ENCODE measurements around the gene DCAF10.

The DCAF10 gene

GRCh38 chr9:37911271-37911681, 110.7 kb downstream of the DCAF10 start:
- no peak for DNase-seq

DNA sequence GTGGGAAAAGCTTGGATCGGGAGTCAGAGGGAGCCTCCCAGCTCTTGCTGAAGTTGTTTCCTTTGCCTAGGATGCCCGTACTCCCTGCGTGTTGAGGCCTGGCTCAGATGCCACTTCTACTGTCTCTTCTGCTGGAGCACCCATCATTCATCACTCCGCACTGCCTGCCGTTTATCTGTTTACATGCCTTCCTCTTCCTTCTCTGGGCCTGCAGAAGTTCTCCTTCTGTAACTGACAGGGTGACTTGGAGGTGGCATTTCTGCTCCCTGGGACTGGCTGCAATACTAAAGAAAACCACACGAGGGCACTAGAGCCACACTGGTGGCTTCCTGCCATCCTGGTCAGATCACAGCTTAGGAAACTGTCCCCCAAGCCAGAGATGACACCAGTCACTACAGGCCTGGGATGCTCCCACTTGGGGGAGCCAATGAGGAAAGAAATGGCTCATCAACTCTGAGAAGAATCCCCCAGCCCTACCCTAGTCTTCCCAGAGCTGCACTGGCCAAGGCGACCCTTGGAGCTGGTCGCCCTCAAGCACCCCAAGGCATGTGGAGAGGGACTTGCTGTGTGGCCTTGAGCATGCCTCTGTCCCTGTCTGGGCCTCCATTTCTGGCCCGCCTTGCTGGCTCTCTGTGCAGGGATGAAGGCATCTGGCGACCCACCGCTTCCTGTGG, 113.0 kb downstream of the DCAF10 start:
- peak; percentile 64 for DNase-seq

DNA sequence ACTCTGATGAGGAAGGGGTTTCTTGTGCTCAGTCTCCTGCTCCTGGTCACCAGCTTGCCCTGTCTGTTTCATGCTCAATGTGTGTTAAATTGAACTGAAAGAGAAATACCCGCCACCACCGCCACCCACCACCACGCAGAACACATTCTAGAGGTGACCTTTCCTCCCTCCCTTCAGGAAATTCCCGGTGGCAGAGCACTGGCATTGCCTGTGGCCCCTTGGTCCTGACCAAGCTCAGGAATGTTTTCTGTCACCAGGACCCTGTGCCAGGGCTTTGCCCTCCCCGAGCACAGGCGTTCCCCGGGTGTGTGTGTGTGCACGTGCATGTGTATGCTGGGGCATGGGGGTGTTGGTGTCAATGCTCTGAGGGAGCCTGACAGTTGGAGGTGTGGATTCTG, 113.6 kb downstream of the DCAF10 start:
- no peak for DNase-seq

- DNase-seq, result no peak
These were observed 114.2 kb downstream of the DCAF10 start for GRCh38 chr9:37914701-37915358.

- no peak for DNase-seq
These were observed 115.4 kb downstream of the DCAF10 start for GRCh38 chr9:37915911-37916470.

- no peak for DNase-seq
These were observed 116.1 kb downstream of the DCAF10 start for GRCh38 chr9:37916471-37917312.

Data from NCI-H1436 (cell line).